ENCODE results near the gene SYCE3.

The SYCE3 gene

GRCh38 chr22:50605002-50605612 lies 42.4 kb upstream of the SYCE3 start:
- Histone ChIP-seq H3K27ac (ENCODE audit: low read length) (no peak overlapping the region), H3K9ac (ENCODE audit: low read length) (no peak overlapping the region), H3K27me3 (ENCODE audit: low read depth, low read length) (no peaks in the 10 kb centered on the region), H3K9me3 (ENCODE audit: insufficient read depth, low read length) (no peaks in the 10 kb centered on the region), H3K36me3 (replicated peaks; ENCODE audit: low read depth, low read length) (no peaks in the 10 kb centered on the region), H2AFZ (ENCODE audit: low read depth, low read length) (no peak overlapping the region), H3K4me1 (ENCODE audit: low read length) (no peaks in the 10 kb centered on the region), H4K20me1 (ENCODE audit: insufficient read depth, low read length) (no peaks in the 10 kb centered on the region), H3K79me2 (ENCODE audit: low read length) (no peaks in the 10 kb centered on the region), H3K4me2 (ENCODE audit: low read length) (no peak overlapping the region), H3K4me3 (ENCODE audit: low read length) (no peak overlapping the region)
- TF ChIP-seq EZH2phosphoT487 (IDR thresholded peaks at IDR 0.05; ENCODE audit: low read depth) (no peak), CTCF (IDR thresholded peaks at IDR 0.05; ENCODE audit: low read depth, low read length) (no peak)

- Histone ChIP-seq H3K9ac (ENCODE audit: low read length) (no peak overlapping the region), H3K27me3 (ENCODE audit: low read depth, low read length) (no peaks in the 10 kb centered on the region), H3K4me2 (ENCODE audit: low read length) (no peak overlapping the region)
Observed at GRCh38 chr22:50604256-50605001, 41.7 kb upstream of the SYCE3 start.

GRCh38 chr22:50603511-50604255 lies 41.0 kb upstream of the SYCE3 start:
- TF ChIP-seq CTCF (IDR thresholded peaks at IDR 0.05; ENCODE audit: low read depth, low read length): no peak
- no peak for TF ChIP-seq EZH2phosphoT487 (IDR thresholded peaks at IDR 0.05; ENCODE audit: low read depth)
- Histone ChIP-seq H3K9ac (ENCODE audit: low read length) (no peak overlapping the region), H3K27me3 (ENCODE audit: low read depth, low read length) (no peaks in the 10 kb centered on the region), H3K79me2 (ENCODE audit: low read length) (no peaks in the 10 kb centered on the region), H3K4me2 (ENCODE audit: low read length) (no peak overlapping the region), H4K20me1 (ENCODE audit: insufficient read depth, low read length) (no peaks in the 10 kb centered on the region), H3K27ac (ENCODE audit: low read length) (no peak overlapping the region), H2AFZ (ENCODE audit: low read depth, low read length) (no peak overlapping the region), H3K36me3 (replicated peaks; ENCODE audit: low read depth, low read length) (no peaks in the 10 kb centered on the region), H3K4me1 (ENCODE audit: low read length) (no peaks in the 10 kb centered on the region), H3K4me3 (ENCODE audit: low read length) (no peak overlapping the region), H3K9me3 (ENCODE audit: insufficient read depth, low read length) (no peaks in the 10 kb centered on the region)

More at GRCh38 chr22:50604256-50605001, 41.7 kb upstream of the SYCE3 start:
- no peaks in the 10 kb centered on the region for H4K20me1 ChIP-seq (ENCODE audit: insufficient read depth, low read length)
- TF ChIP-seq EZH2phosphoT487 (IDR thresholded peaks at IDR 0.05; ENCODE audit: low read depth): no peak
- TF ChIP-seq CTCF (IDR thresholded peaks at IDR 0.05; ENCODE audit: low read depth, low read length): no peak
- no peaks in the 10 kb centered on the region for H3K4me1 ChIP-seq (ENCODE audit: low read length)
- H3K36me3 ChIP-seq (replicated peaks; ENCODE audit: low read depth, low read length): no peaks in the 10 kb centered on the region
- no peaks in the 10 kb centered on the region for H3K9me3 ChIP-seq (ENCODE audit: insufficient read depth, low read length)
- no peak overlapping the region for H3K4me3 ChIP-seq (ENCODE audit: low read length)
- H2AFZ ChIP-seq (ENCODE audit: low read depth, low read length): no peak overlapping the region
- H3K27ac ChIP-seq (ENCODE audit: low read length): no peak overlapping the region
- H3K79me2 ChIP-seq (ENCODE audit: low read length): no peaks in the 10 kb centered on the region

GRCh38 chr22:50602338-50602700 lies 39.6 kb upstream of the SYCE3 start:
- H3K27me3 ChIP-seq (ENCODE audit: low read depth, low read length): no peaks in the 10 kb centered on the region

More at GRCh38 chr22:50602338-50602700, 39.6 kb upstream of the SYCE3 start:
- H3K4me1 ChIP-seq (ENCODE audit: low read length): no peaks in the 10 kb centered on the region
- no peak overlapping the region for H3K27ac ChIP-seq (ENCODE audit: low read length)
- no peak overlapping the region for H3K9ac ChIP-seq (ENCODE audit: low read length)
- H3K4me2 ChIP-seq (ENCODE audit: low read length): no peak overlapping the region
- no peaks in the 10 kb centered on the region for H3K9me3 ChIP-seq (ENCODE audit: insufficient read depth, low read length)
- H3K36me3 ChIP-seq (replicated peaks; ENCODE audit: low read depth, low read length): no peaks in the 10 kb centered on the region
- TF ChIP-seq EZH2phosphoT487 (IDR thresholded peaks at IDR 0.05; ENCODE audit: low read depth): no peak
- no peak for TF ChIP-seq CTCF (IDR thresholded peaks at IDR 0.05; ENCODE audit: low read depth, low read length)
- H3K4me3 ChIP-seq (ENCODE audit: low read length): no peak overlapping the region
- no peaks in the 10 kb centered on the region for H3K79me2 ChIP-seq (ENCODE audit: low read length)
- no peak overlapping the region for H2AFZ ChIP-seq (ENCODE audit: low read depth, low read length)
- no peaks in the 10 kb centered on the region for H4K20me1 ChIP-seq (ENCODE audit: insufficient read depth, low read length)

Measured in OCI-LY3 (cell line).